Stimulated activated CD8-positive, alpha-beta memory T cell treated with anti-CD3 and anti-CD28 coated beads, Interleukin-2, amount 100 ng/mL, for 48 hours (primary cell): ENCODE measurements around the gene PLXNA4.
A peak's percentile ranks its signal among the peaks of the same experiment; 100 is the strongest.

Experiments
- DNase-seq, 2 donors: peaks; one replicate each; pipeline ENCODE4 v3.0.0-alpha.2; 2020; ENCODE audit warnings: low read depth in 2 of 2

Gene PLXNA4

DNA sequence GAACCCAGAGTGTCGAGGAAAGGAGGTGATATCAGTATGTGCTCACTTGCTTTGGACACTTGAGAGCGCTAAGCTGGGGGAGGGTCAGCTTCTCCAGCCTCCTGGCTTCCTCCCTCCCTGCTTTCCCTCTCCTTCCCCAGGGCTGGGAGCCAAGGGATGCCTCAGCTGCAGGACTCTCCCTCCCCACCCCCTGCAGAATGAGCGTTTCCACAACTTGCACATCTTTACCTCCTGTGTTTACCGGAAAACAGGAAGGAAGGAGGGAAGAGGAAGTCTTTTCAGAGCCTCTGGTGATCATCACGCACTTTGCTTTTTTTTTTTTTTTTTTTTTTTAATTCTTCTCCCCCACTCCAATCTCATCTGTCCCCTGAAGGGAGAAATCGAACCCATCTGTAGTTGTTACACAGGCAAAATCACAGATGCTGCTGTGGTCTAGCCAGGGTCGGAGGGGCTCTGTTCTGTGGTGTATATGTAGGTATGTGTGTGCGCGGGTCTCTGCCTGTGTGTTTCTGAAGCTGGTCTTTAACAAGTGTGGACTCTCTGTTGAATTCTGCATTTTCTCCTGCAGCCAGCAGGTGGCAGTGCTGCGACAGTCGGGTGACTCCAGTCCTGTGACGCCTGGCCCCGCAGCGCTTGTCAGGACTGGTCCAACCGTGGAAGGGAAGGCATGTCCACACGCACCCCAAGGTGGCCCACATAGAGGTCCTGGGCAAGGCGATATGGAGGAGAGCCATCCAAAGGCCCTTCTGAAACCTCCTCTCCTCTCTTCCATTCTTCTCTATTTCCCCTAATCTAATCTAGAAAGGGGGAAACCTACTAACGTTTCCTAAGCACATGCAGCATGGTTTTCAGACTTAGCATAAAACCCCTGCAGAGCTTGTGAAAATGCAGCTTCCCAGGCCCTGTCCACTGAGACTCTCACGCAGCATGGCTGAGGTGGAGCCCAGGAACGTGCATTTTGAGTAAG is 257.6 kb downstream of the PLXNA4 start:
- DNase-seq: peak; percentile 67 to 69

DNA sequence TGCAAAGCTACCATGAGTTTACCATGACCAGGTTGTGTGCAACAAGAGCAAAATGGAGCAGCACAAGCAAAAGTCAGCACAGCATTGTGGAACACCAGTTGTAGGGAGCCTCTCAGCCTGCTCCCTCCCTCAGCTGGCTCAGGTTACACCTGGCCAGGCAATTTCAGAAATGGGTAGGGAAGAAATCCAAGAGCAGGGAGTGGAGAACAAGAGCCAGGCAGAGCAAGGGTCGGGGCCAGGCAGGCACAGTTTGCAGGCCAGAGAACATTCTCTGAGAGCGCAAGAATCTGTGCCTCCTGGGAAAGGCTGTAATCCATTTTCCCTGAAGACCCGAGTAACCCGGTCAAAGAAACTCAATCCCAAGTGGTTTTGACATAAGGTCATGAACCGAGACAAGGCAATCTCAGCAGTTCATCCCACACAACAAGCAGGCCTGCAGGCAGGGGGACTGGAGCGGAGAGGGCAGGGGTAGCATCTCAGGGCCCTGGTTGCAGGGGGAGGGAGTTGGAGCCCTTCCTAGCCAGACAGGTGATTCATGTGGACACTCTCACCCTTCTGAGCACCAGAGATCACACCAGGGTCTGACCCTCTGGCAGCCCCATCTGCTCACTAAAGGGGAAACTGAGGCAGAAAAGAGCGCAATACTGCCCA is 258.4 kb downstream of the PLXNA4 start:
- DNase-seq: no peak

DNA sequence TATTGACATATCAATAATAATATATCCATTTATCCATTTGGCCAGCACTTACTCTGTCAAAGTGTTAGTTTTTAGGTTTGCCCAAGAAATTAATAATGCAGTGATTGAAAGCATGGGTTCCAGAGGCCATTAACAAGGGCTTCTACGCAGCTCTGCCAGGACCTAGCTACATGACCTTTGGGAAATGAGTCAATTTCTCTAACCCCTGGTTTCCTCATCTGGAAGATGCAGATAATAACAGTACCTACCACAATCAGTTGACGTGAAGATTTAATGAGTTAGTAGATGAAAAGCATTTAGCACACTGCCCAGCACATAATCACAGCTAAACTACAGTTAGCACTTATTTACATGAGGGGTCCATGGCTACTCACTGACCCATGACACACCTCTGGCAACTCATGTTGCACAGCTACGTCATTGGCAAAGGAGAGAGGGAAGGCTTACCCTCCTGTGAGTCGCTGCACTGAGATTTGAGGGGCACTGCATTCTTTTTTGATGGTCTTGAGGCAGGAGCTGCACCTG is 263.7 kb downstream of the PLXNA4 start:
- no peak for DNase-seq

DNA sequence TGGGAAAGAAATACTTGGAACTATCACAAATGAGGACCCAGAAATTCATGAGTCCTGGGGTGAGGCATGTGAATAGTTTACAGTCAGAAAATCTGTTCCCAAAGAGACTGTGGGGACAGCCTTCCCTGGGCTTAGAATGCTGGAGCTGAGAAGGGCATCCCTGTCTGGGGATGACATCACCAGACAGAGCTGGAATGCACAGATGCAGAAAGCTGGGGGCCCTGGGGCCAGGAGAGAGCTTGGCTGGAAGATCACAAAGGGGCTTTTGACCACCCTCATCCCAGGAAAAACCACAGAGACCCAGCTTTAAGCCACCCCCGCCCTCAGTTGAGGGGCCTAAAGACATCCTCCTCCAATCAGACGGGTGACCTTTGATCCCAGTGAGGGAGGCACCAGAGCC is 264.5 kb downstream of the PLXNA4 start:
- DNase-seq: no peak

DNA sequence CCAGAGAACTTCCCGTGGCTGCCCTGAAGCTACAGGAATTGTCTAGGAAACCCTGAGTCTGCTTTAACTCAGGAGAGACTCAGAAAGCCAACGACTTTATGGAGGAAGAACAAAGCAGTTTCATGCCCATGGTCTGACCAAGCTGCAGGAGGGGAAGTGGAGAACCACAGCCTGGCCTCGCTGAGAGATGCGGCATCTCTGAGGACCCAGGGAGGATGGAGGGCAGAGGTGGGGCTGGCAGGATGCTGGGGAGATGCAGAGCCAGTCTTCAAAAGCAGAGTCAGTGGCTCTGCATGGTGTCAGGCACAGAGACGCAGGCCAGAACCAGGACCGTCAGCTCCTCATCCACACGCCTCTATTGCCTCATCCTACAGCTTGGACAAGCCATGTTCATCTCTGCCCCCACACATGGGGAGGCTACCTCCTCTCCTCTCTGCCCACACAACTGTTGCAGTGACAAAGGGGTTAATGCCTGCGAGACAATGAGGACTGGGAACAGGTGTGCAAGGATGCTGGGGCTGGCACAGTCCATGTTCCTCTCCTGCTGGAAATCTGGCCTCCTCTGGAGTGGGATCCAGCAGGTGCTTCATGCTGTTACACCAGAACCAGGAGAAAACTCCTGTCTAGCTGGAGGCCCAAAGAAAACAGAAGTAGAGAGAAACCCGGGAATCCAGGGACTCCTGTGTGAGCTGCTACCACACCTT is 267.0 kb downstream of the PLXNA4 start:
- DNase-seq: no peak

DNA sequence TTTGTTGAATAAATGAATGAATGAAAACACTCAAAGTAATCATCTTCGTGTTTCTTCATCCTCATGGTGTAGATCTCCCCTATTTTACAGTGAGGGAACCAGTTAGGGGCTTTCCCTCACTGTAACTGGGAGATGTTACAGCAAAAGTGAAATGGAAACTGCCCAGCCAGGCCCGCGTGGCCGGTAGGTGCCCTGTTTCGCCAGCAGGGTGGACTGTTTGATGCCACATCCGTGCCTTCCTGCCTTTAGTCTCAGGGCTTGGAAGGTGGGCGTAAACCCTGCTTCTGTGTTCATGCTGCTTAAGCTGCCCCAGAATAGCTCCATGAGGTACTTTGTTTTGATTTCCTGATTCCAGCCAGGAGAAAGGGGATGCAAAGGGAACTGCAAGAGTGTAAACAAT is 268.8 kb downstream of the PLXNA4 start:
- no peak for DNase-seq

DNA sequence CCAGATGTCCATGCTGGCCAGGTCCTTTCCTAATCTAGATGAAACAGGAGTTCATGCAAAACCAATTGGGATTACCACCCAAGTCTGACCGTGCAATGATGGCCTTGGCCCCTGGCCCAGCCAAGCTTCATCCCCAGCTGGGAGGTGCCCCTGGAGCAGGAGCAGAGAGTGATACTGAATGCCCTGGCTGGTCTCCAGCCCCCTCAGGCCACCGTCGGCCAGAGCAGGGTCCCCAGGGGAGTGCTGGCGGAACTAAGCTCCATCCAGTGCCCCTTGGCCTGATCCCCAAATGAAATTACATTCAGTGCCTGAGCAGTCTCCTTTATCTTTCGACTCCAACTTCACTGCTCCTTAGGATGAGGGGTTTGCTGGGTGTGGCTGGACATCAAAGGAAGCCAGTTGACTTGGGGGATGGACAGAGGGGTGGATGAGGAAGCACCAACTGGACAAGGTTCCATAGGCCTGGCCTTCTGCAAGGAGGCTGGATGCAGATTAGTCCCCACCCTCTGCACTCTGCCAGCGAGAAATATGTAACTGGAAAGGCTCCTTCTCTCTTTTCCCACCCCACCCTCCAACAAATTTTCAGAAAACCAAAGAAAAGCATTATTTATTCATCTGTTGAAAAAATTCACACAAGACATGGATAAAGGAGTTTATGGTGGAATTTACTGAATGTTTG is 275.5 kb downstream of the PLXNA4 start:
- no peak for DNase-seq

DNA sequence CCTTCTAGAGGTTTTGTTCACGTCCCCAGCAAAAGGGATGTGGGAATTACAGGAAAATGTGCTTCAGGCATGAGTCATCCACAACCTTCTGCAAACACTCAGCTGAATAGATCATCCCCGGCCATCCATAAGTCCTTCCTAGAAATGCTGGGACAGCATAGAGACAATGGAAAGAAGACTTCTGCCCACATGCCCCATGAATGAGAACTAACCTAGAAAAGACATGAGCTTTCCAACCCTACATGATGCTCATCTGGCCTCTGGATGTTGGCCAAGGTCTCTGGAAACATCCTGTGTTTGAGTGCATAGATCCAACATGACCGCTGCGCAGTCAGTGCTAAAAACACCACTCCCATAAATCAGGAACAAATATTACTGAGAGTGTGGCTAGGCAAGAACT is 277.5 kb downstream of the PLXNA4 start:
- no peak for DNase-seq

DNA sequence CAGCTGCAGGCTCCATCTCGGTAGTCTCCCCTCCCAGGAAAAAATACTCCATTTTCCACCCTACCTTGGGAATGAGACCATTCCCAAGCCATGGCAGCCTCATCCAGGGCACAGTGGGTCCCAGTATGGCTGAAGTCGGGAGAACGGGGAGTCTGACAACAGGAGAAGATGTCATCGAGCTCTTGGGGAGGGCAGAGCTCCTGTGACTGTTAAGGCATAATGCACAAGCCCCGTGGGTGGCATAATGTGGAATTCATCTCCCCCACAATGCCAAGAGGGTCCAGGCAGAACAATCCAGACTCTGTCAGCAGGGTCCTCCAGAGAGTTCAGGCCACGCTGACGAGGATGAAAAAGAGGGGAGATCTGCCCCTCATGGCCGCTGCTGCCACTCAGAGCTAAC is 279.4 kb downstream of the PLXNA4 start:
- no peak for DNase-seq

DNA sequence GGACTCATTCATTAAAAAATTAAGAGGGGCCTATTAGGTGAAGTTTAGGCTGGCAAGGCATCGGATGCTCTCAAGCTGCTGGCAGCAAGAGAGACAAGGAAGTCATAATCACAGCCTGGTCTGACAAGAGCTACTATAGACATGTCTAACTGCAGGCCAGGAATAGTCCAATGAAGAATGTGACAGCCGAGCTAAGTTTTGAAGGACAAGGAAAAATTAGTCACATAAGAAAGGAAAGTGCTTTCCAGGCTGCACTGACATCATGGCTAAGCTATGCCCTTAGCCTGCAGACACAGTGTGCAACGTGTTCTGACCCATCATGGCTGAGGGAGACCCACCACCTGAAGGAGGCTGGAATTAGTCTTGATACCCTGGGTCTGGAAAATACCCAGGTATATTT is 281.1 kb downstream of the PLXNA4 start:
- DNase-seq: no peak

DNA sequence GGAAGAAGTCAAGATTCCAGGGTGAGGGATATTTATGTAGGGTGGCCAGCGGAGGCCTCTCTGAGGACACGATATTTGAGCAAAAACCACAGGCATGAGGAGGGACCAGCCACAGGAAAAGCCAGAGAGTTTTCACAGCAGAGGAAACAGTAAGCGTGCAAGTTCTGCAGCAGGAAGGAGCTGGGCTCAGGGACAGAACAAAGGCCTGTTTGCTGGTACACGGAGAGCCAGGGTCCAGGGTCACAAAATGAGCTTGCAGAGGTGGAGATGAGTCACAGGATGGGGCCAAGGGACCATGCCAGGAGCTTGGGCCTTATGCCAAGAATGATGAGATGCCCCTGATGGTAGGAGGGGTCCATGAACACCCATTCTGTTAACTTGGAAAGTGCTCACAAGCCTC is 283.5 kb downstream of the PLXNA4 start:
- DNase-seq: no peak

DNA sequence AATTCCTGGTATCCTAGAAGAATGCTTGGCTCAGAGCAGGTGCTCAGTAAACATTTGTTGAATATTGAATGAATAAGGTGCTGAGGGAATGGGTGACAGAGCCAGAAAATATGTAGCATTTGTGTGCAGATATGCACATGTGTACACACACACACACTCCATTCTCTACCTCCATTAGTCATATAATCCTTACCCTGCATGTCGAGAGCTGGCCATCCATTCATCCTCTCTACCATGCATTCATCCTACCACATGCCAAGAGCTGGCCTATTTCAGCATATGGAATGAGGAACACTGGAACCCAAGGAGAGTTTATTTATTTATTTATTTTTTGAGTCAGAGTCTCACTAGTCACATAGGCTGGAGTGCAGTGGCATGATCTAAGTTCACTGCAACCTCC is 284.8 kb downstream of the PLXNA4 start:
- DNase-seq: no peak

DNA sequence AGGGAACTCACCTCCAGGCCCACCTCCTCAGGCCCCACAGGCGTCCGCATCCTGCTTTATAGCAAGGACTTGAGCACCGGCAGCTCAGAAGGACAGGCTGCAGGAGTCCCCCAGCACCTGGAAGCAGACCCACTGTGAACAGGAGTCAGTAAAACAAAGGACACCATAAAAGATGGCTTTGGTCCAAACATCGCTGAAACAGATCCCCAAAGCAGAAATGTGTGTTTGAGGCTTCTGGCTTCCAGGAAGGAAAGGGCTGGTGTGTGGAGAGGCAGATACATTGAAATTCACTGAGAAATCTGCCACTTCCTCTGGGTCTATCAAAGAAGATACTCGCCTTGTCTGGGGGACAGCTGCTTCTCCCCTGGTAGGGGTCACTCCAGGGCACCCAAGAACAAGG is 286.2 kb downstream of the PLXNA4 start:
- no peak for DNase-seq

DNA sequence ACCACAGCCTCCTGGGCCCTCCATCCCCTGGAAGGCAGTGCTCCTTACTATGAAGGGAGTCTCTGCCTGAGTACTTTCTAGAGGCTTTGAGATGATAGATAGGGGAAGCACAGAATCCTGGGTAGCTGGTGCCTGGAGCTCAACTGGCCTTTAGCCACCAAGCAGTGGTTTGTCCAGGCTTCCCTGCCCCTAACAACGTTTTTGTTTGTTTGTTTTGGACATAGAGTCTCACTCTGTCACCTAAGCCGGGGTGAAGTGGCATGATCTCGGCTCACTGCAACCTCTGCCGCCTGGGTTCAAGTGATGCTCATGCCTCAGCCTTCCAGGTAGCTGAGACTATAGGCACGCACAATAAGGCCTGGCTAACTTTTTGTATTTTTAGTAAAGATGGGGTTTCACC is 289.4 kb downstream of the PLXNA4 start:
- DNase-seq: no peak

DNA sequence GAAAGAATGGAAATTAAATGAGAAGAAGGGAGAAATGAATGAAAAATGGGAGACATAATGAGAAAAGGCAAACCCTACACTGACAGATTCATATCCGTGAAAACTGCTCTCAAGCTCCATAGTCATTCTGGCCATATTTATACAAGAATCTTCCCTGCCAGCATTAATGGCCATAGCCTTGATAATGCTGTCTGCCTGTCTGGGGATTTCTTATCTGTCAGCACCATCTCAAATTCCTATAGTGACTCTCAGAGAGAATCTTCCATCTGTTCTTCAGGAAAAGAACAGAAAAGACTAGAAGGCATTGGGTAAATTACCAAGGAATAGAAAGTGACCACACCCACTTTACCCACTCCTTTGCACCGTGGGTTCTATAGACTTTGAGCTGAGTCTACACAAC is 295.9 kb downstream of the PLXNA4 start:
- DNase-seq: no peak

DNA sequence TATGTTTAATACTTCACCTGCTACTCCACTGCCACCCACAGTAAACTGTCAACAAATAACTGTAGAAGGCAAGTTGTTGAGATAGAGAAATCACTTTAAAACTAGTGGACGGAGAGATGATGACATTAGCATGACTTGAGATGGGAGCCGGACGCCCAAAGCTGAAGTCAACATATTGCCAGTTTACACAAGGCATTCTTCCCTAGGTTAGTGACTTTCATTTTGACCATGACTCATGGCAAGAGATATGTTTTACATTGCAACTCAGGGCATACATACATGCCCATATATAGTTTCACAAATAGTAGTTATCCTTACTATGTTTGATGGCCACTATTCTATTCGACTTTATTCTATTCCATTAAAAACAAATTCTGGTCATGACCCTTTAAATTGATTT is 296.6 kb downstream of the PLXNA4 start:
- no peak for DNase-seq

DNA sequence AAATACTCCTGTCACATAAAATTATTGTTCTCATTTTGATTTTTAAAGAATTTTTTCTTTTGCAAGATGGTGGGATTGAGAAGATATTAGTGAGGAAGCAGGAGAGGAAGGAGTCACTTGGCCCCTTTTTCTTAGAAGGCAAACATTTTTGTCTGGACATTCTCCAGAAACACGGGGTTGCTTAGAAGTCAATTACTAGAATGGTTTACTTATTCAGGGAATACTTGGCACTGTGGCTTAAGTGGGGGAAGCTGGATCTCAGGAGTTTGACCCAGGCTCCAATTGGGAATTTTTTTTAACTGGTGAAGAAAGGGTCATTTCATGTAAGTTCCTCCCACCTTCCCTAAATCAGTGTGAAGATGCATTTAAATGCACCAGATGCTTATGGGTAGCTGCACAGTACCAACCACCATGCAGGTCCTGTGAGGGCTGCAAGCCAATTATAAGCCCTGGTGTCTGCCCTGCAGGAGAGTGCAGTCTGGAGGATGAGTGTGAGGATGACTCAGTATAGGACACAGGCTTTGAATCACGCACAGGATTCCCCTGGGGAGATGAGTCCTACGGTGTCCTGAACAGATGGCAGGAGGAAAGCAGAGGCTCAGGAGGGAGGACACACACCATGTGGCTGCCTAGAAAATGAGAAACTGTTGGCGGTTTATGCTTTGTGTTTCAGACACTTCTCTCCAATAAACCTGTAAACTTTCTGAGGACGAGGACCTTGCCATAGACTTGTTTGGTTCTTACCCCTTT is 299.1 kb downstream of the PLXNA4 start:
- no peak for DNase-seq

DNA sequence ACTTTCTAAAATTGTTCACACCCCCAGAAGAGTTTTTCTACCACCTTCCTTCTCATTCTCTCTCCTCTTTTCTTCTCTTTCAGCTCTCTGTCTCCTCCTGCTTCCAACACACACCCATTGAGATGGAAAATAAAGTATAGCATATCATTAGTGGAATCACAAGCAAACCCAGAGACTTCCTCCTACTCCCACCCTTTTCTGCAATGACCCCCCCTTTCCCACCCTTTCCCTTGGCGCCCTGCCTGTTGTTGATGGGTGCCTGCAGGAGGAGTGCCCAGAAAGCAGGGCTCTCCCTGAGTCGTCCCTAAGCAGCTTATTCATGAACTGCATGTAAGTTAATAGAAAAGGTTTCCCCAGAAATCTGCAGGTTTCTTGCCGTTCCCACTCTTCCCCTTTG is 300.0 kb downstream of the PLXNA4 start:
- no peak for DNase-seq

DNA sequence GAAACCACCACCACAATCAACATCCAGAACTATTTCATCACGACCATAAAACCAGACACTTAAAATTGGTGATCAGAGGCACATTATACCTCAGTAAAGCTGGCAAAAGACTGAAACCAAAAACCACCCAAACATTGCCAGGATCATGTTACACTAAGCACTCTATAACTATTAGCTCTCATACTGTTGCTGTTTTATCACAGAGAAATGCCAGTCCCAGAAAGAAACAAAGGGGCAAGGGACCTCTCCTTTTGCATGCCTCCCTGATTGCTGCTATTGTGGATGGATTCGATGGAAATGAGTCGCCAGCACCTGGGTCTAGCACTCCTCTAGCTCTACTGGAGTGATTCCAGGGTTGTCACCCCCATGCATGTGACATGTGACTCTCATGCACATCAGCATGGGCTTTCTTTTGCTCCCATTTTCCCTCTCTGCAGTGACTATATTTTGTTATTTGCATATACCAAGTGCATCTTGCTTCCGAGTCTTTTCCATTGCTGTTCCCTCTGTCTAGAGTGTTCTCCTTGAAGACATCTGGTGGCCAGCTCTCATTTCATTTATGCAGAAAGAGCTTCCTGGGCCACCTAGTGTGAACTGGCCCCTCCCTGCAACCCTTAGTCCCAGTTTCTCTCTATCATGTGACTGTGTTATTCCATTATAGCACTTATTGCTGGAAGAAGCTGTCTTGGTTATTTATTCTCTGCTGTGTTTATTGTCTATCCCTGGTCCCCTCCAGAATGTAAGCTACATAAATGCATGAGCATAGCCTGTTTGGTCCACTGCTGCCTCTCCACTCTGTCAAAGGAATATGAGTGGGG is 300.6 kb downstream of the PLXNA4 start:
- DNase-seq: no peak

DNA sequence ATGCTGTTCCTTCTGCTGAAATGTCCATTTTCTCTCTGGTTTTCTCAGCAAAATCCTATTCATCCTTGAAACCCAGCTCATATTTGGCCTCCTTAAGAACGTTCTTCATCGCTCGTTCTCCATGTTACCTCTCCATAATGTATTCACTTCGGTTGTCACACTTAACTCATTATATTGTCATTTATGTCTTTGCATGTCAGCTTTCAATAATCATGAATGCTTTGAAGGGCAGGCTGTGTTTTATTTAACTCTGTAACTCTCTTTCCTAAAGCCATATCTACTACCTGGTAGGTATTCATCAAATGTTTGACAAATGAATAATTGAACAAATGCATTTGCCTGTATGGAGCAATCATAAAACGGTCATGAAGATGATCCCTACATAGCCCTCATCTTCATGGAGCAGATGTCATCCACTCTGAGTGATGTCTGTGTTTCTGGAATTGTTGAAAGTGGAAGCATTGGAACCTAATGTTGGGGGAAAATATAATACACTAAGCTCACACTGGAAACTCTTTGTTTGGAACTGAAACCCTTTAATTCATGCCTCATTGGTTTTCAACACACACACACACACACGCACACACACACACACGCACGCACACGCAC is 303.4 kb downstream of the PLXNA4 start:
- no peak for DNase-seq
